ENCODE results near the gene SH3BGRL3. TPM values are rescaled to one million over a fixed set of nuclear protein-coding genes. Genes with fewer than 3 reads are reported as not detected.
"Not testable (repeated sequence)": the region's sequence is repeated elsewhere in the genome, so short reads cannot be mapped to it uniquely, and the experiment has no call there.

Gene SH3BGRL3
- total RNA-seq, 2 experiments from 2014 or later, result 662 to 665 TPM

- peak overlapping the region; percentile 90 for H3K4me3 Mint-ChIP-seq
- peak; percentile 48 for DNase-seq
- peak overlapping the region; percentile 98 for H3K27ac Mint-ChIP-seq
- no peaks in the 10 kb centered on the region for H3K27me3 Mint-ChIP-seq
- H3K4me1 Mint-ChIP-seq, result peaks cover 49% of the 10 kb centered on the region
- ChIA-PET POLR2A (interaction anchor here (0.9 to 28.5 kb wide), 13 partner anchors 8 to 234 kb away, joined by 3 to 1302 read pairs (median 6); partner anchors contain the start of genes CD52, CEP85, DHDDS and SH3BGRL3), CTCF (interaction anchor here (0.8 to 21.0 kb wide), 13 partner anchors 10 to 138 kb away, joined by 3 to 883 read pairs (median 6); partner anchors contain the start of genes CD52, CEP85, DHDDS and SH3BGRL3)
- no peaks in the 10 kb centered on the region for H3K36me3 Mint-ChIP-seq (ENCODE audit: low read depth)
- H3K9me3 Mint-ChIP-seq, result no peaks in the 10 kb centered on the region
Measured at GRCh38 chr1:26307363-26307781, 27.5 kb downstream of the SH3BGRL3 start.

DNA sequence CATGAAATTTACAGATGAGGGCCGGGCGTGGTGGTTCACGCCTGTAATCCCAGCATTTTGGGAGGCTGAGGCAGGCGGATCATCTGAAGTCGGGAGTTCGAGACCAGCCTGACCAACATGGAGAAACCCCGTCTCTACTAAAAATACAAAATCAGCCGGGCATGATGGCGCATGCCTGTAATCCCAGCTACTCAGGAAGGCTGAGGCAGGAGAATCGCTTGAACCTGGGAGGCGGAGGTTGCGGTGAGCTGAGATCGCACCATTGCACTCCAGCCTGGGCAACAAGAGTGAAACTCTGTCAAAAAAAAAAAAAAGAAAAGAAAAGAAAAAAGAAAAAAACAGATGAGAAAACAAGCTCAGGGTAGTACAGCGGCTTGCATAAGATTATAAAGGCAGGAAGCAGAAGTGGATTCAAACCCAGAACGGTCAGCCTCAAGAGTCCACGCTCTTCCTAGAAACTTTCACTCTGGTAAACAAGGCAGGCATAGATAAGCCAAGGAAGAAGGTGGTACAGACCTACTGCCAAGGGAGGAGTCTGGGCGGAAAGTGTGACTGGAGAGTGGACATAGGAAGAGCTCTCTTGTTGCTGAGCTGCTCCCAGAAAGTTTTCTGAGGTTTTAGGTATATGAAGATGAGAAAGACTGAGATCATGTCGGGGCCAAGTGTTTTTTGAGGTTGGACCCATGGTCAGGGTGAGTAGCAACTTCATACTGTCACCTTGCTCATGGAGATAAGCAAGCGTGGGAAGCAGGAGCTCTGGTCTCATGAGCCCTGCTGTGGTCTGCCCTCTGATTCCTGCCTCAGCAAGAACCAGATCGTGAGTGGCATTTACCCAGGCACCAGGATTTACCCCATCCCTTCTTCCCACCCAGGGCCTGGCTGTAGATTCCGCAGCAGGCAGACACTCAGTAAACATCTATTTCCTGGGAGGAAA, 28.3 kb downstream of the SH3BGRL3 start:
- Mint-ChIP-seq H3K27ac (peak overlapping the region; percentile 98), H3K4me1 (peaks cover 54% of the 10 kb centered on the region), H3K4me3 (peak overlapping the region; percentile 90)
- ChIA-PET CTCF (interaction anchor here (0.7 to 21.0 kb wide), 14 partner anchors 9 to 631 kb away, joined by 3 to 883 read pairs (median 6); partner anchors contain the start of genes CD52, CEP85, DHDDS and SH3BGRL3), POLR2A (interaction anchor here (1.0 to 28.5 kb wide), 13 partner anchors 9 to 233 kb away, joined by 3 to 1302 read pairs (median 6); partner anchors contain the start of genes CD52, CEP85, DHDDS and SH3BGRL3)
- peak; percentile 44 for DNase-seq
- not testable (repeated sequence) for H3K9me3 Mint-ChIP-seq; H3K36me3 Mint-ChIP-seq (ENCODE audit: low read depth); H3K27me3 Mint-ChIP-seq

DNA sequence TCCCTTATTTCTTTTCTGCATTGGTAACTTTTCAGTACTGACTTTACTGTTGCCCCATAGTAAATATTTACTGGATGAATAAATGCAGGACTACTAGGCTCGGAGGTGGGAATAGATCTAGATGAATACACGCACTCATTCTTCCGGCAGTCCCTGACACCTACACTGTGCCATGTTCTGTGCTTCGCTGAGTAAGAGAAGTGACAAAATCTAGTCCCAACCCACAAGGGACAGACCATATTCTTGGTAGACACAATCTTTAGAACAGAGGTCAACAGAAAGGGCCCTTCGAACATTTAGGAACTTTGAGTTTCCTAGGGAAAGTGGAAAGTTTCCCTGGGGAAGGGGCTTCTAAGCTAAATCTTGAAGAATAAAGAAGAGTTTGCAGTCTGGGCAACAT, 34.6 kb downstream of the SH3BGRL3 start:
- peak overlapping the region; percentile 63 for H3K27ac Mint-ChIP-seq
- H3K27me3 Mint-ChIP-seq, result no peaks in the 10 kb centered on the region
- no peak for DNase-seq
- CTCF ChIA-PET, result interaction anchor here (0.7 to 21.0 kb wide), 8 partner anchors 7 to 145 kb away, joined by 3 to 883 read pairs (median 4); partner anchors contain the start of genes CEP85, SH3BGRL3, UBXN11 and ZNF593
- POLR2A ChIA-PET, result interaction anchor here (1.0 to 28.5 kb wide), 4 partner anchors 8 to 77 kb away, joined by 3 to 1302 read pairs (median 110); partner anchors contain the start of genes SH3BGRL3 and UBXN11
- H3K4me3 Mint-ChIP-seq, result no peak overlapping the region
- peaks cover 19% of the 10 kb centered on the region for H3K36me3 Mint-ChIP-seq (ENCODE audit: low read depth)
- H3K4me1 Mint-ChIP-seq, result peaks cover 59% of the 10 kb centered on the region
- H3K9me3 Mint-ChIP-seq, result no peaks in the 10 kb centered on the region

- Mint-ChIP-seq H3K4me1 (peaks cover 68% of the 10 kb centered on the region), H3K4me3 (peak overlapping the region; percentile 84), H3K27ac (peak overlapping the region; percentile 70), H3K36me3 (ENCODE audit: low read depth) (peaks cover 33% of the 10 kb centered on the region), H3K27me3 (no peaks in the 10 kb centered on the region), H3K9me3 (no peaks in the 10 kb centered on the region)
- DNase-seq, result no peak
- CTCF ChIA-PET, result interaction anchor here (0.6 to 21.0 kb wide), 12 partner anchors 9 to 454 kb away, joined by 3 to 883 read pairs (median 4); partner anchors contain the start of genes CEP85, SH3BGRL3, UBXN11 and ZNF593
- POLR2A ChIA-PET, result interaction anchor here (1.1 to 28.5 kb wide), 4 partner anchors 9 to 120 kb away, joined by 3 to 1302 read pairs (median 117); partner anchors contain the start of genes SH3BGRL3 and UBXN11
Measured at GRCh38 chr1:26315874-26316850, 36.3 kb downstream of the SH3BGRL3 start.

DNA sequence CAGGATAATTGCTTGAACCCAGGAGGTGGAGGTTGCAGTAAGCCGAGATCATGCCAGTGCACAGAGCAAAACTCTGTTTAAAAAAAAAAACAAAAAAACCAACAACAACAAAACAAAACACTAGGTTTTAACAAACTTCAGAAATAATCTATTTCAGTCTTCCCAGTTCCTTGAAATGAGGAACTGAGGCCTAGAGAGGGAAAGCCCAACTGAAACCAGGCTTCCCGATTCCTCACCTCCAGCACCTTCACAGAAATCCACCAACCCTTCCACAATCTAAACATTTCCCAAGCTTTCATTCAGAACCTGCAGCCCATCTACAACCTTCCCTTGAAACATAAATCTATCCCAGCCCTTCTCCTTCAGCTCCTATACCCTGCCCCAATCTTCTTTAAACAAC, 37.3 kb downstream of the SH3BGRL3 start:
- no peak for DNase-seq
- POLR2A ChIA-PET, result interaction anchor here (0.7 to 28.5 kb wide), 11 partner anchors 10 to 184 kb away, joined by 3 to 1302 read pairs (median 4); partner anchors contain the start of genes DHDDS, SH3BGRL3 and UBXN11
- peaks cover 69% of the 10 kb centered on the region for H3K4me1 Mint-ChIP-seq
- no peaks in the 10 kb centered on the region for H3K27me3 Mint-ChIP-seq
- CTCF ChIA-PET, result interaction anchor here (0.6 to 21.0 kb wide), 7 partner anchors 10 to 77 kb away, joined by 3 to 883 read pairs (median 7); partner anchors contain the start of genes SH3BGRL3 and UBXN11
- H3K27ac Mint-ChIP-seq, result peak overlapping the region; percentile 76
- peaks cover 41% of the 10 kb centered on the region for H3K36me3 Mint-ChIP-seq (ENCODE audit: low read depth)
- no peaks in the 10 kb centered on the region for H3K9me3 Mint-ChIP-seq
- peak overlapping the region; percentile 84 for H3K4me3 Mint-ChIP-seq

- H3K36me3 Mint-ChIP-seq (ENCODE audit: low read depth), result peaks cover 48% of the 10 kb centered on the region
- CTCF ChIA-PET, result interaction anchor here (0.9 to 21.0 kb wide), 14 partner anchors 8 to 148 kb away, joined by 3 to 883 read pairs (median 6); partner anchors contain the start of genes CEP85, SH3BGRL3, UBXN11 and ZNF593
- H3K9me3 Mint-ChIP-seq, result no peaks in the 10 kb centered on the region
- peaks cover 75% of the 10 kb centered on the region for H3K4me1 Mint-ChIP-seq
- no peaks in the 10 kb centered on the region for H3K27me3 Mint-ChIP-seq
- POLR2A ChIA-PET, result interaction anchor here (0.7 to 28.5 kb wide), 15 partner anchors 11 to 183 kb away, joined by 3 to 1302 read pairs (median 4); partner anchors contain the start of genes DHDDS, SH3BGRL3 and UBXN11
- peak; percentile 81 for DNase-seq
- H3K27ac Mint-ChIP-seq, result peak within 1 kb of the TSS; percentile 76
- peak within 1 kb of the TSS; percentile 84 for H3K4me3 Mint-ChIP-seq
Measured at GRCh38 chr1:26317612-26318337, 37.9 kb downstream of the SH3BGRL3 start, which contains the start of gene CD52. Gene CD52 (plus strand): TSS chr1:26317958. CDS start chr1:26318018, 60 bp downstream.

GRCh38 chr1:26318338-26319064, 38.6 kb downstream of the SH3BGRL3 start:
- Mint-ChIP-seq H3K4me3 (peak overlapping the region; percentile 84), H3K27ac (peak overlapping the region; percentile 76), H3K36me3 (ENCODE audit: low read depth) (peaks cover 55% of the 10 kb centered on the region), H3K4me1 (peaks cover 76% of the 10 kb centered on the region), H3K27me3 (no peaks in the 10 kb centered on the region), H3K9me3 (no peaks in the 10 kb centered on the region)
- POLR2A ChIA-PET, result interaction anchor here (0.8 to 28.5 kb wide), 14 partner anchors 12 to 195 kb away, joined by 3 to 1302 read pairs (median 4); partner anchors contain the start of genes CEP85, SH3BGRL3 and UBXN11
- CTCF ChIA-PET, result interaction anchor here (0.8 to 21.0 kb wide), 17 partner anchors 8 to 149 kb away, joined by 3 to 883 read pairs (median 5); partner anchors contain the start of genes CEP85, SH3BGRL3, UBXN11 and ZNF593
- DNase-seq, result no peak

DNA sequence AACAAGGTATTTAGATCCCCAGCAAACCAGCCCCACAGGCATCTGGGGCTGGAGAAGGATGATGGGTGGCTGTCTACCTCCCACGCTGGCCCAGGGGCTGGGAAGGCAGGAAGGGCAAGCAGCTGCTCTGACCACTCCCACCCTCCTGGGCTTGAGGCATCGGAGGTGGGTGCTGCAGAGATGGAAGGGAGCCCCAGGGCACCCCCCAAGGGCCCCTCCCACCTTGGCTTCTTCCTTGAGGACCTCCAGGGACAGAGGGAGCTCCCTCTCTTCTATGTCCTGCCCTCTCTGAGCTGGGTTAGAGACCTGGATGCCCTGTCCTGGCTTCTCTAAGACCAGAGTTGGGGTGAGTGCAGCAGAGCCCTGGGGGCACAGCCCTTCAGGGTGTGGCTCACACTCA, 41.0 kb downstream of the SH3BGRL3 start:
- peaks cover 70% of the 10 kb centered on the region for H3K36me3 Mint-ChIP-seq (ENCODE audit: low read depth)

GRCh38 chr1:26321315-26322041, 41.6 kb downstream of the SH3BGRL3 start:
- Mint-ChIP-seq H3K9me3 (no peaks in the 10 kb centered on the region), H3K36me3 (ENCODE audit: low read depth) (peaks cover 70% of the 10 kb centered on the region), H3K4me3 (peak overlapping the region; percentile 84), H3K27ac (peak overlapping the region; percentile 97), H3K4me1 (peaks cover 51% of the 10 kb centered on the region), H3K27me3 (no peaks in the 10 kb centered on the region)
- CTCF ChIA-PET, result interaction anchor here (0.6 to 21.0 kb wide), 26 partner anchors 10 to 176 kb away, joined by 3 to 883 read pairs (median 4); partner anchors contain the start of genes C1orf232, CEP85, DHDDS and SH3BGRL3
- POLR2A ChIA-PET, result interaction anchor here (0.6 to 28.5 kb wide), 13 partner anchors 10 to 111 kb away, joined by 3 to 1302 read pairs (median 5); partner anchors contain the start of genes CEP85, DHDDS, SH3BGRL3 and UBXN11
- peak; percentile 95 for DNase-seq

More for the DNA sequence above, 41.0 kb downstream of the SH3BGRL3 start:
- no peak for DNase-seq
- Mint-ChIP-seq H3K9me3 (no peaks in the 10 kb centered on the region), H3K4me1 (peaks cover 57% of the 10 kb centered on the region), H3K4me3 (peak overlapping the region; percentile 84), H3K27ac (peak overlapping the region; percentile 97), H3K27me3 (no peaks in the 10 kb centered on the region)
- ChIA-PET CTCF (interaction anchor here (1.0 to 21.0 kb wide), 18 partner anchors 9 to 176 kb away, joined by 3 to 883 read pairs (median 4); partner anchors contain the start of genes C1orf232, CEP85, DHDDS and SH3BGRL3), POLR2A (interaction anchor here (1.4 to 28.5 kb wide), 6 partner anchors 14 to 111 kb away, joined by 5 to 1302 read pairs (median 12); partner anchors contain the start of genes CEP85, DHDDS, SH3BGRL3 and UBXN11)

Measured in activated CD4-positive, alpha-beta memory T cell treated with anti-CD3 and anti-CD28 coated beads, Interleukin-2, amount 10 ng/mL, durations not matched to agents 7 days and 5 days (primary cell).